ENCODE results near the gene GRXCR1.
A peak's percentile ranks its signal among the peaks of the same experiment; 100 is the strongest.

GRXCR1 gene

DNA sequence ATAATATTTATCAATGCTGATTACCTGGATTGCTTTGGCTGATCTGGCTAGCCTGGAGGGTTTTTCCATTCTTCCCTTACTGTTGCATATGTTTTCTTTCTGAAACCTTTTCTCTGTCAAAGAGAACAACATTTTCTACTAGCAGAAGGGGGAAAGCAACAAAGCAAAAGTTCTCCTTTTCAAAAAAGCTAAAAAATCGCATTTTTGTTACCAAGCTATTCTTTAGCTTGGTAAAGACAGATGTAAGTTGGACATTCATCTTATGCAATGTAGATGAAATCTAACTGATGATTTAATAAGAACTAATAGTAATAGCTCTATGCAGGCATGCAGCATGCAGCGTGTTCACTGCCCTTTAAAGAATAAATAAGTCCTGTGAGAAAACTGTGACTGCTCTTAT, at the start of gene GRXCR1:
Gene GRXCR1, plus strand, starts transcription at position 301 of the 400 bp plus-strand sequence. CDS start 554 bp downstream, outside the sequence.
- DNase-seq = no peak

GRCh38 chr4:42843694-42844093, 48.8 kb upstream of the GRXCR1 start:
- DNase-seq = no peak

DNA sequence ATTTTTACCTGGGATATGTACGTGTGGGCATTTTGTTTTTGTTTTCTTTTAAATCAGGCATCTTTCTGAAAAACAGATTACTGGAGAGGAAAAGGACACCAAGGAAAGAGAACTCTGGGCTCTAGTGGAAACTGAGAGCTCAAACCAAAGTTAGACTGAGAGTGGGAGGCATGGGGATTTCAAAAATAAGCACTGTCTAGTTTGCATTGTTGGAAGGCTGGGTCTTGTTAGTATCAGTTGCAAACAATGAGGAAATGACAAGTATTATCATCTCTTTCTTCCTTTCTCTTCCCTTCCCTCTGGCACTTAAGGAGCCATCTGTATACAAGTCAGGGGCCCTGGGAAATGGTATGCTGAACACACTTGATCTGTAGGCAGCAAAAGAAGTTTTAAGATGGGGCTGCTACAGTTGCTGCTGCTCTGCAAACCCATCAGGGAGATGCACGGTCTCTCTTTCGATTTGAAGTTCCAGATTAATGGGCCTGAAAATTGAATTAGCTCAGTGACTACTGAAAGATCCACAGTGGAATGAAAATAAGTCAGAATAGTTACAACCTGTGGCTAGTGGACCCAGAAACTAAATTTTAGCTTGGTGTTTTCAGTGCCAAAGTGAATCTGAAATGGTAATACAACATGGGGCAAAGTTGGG, 48.0 kb upstream of the GRXCR1 start:
- no peak for DNase-seq

- DNase-seq = no peak
Measured at GRCh38 chr4:42845586-42845985, 46.9 kb upstream of the GRXCR1 start.

DNA sequence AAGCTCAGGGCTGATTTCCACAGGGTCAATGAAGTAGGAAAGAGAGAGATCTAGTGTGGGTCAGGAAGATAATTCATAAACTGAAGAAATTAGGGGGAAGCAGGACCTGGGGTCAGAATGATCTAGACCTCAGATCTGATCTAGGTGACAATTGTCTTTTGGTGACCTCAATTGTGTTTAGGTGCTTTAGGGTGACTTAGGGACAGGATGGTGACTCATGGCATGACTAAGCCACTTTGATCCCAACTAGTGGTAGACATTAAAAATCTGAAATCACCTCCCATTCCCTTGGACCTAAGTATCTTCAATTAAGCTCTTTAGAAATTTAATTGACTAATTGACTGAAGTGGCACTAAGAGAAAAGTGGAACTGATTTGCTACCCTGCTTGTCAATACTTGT, 36.7 kb upstream of the GRXCR1 start:
- no peak for DNase-seq

DNA sequence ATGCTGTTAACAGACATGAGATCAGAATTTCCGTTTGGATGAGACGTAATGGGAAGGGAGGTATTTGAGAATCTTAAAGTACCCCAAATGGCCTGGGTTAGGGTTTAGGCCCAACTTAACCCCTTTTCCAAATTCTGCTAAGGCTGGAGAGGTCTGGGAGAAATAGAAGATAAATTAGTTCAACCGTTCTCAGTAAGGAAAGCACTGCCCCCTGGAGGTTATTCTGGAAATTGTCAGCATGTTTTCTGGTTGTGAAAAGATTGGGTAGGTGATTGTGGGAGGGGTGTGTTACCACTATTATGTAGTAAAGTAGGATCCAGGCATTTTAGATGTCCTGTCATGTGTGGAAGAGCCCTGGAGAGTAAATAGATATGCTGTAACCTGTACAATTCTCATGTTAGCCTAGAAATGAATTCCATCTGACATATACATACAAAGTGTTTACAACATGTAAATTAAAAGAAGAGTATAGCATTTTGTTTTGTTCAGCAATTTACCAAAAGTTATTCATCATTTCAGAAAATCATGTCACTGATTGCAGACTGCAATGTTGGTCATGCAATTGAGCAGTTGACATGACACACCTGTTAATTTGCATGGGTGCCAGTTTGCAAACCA, 26.8 kb upstream of the GRXCR1 start:
- DNase-seq = peak; percentile 43 to 66

DNA sequence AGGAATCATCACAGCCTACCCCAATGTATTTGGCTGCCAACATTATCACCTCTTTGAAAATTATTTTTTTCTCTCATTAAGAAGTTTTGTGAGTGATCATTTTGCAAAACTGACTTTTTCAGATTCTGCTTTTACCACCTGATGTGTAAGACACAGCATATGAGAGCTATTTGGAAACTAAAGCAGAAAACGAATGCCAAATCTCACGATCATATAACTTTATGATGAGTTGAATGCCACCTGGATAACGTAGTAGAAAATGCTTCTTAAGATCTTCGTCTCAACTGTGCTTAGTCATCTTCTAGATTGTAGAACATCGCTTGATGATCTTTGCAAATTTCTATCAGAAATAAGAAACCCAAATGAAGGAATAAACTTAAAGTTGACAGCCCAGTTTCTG, 21.3 kb upstream of the GRXCR1 start:
- DNase-seq = no peak

- DNase-seq = no peak
Measured at GRCh38 chr4:42871671-42872290, 20.7 kb upstream of the GRXCR1 start.

- DNase-seq = no peak
Measured at GRCh38 chr4:42878863-42879262, 13.7 kb upstream of the GRXCR1 start.

DNA sequence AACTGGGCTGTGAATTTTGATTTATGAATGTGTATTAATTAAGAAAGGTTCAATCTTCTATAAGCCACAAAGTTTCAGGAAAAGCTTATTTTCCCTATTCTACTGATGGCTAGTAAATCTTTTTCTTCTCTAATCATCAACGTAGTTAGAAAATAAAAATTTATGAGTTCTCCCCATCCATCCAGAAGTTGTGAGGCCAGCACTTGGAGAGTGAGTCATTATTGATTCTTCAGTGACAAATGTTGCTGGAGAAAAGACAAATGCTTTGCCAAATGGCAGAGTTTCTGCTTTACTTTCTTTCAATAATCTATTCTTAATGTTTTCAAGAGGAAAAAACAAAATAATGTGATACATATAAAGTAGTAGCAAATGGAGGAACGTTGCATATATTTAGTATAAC, 11.3 kb upstream of the GRXCR1 start:
- no peak for DNase-seq

- no peak for DNase-seq
Measured at GRCh38 chr4:42891644-42892043, 869 bp upstream of the GRXCR1 start.

GRCh38 chr4:42895452-42895851, 2.9 kb downstream of the GRXCR1 start:
- no peak for DNase-seq

DNA sequence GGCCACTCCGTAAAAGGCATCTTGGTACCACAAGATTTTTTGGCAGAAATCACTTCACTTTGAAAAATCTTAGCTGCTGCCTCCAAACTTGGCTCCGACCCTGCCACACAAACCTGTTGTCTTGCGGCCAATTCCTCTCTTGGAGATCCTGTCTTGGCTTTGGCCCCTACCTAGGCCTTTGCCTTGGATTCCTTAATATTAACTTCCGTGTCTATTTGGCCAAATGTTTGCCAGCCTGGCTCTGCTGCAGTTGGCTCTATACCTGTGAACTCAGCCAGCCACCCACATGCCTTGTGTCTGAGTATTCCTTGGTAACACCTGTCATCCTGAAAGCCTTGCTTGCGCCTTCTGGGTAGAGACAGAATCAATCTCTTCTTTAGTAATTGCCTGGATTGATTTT, 12.5 kb downstream of the GRXCR1 start:
- no peak for DNase-seq

- no peak for DNase-seq
Measured at GRCh38 chr4:42905591-42905990, 13.1 kb downstream of the GRXCR1 start.

- no peak for DNase-seq
Measured at GRCh38 chr4:42906341-42906740, 13.8 kb downstream of the GRXCR1 start.

DNA sequence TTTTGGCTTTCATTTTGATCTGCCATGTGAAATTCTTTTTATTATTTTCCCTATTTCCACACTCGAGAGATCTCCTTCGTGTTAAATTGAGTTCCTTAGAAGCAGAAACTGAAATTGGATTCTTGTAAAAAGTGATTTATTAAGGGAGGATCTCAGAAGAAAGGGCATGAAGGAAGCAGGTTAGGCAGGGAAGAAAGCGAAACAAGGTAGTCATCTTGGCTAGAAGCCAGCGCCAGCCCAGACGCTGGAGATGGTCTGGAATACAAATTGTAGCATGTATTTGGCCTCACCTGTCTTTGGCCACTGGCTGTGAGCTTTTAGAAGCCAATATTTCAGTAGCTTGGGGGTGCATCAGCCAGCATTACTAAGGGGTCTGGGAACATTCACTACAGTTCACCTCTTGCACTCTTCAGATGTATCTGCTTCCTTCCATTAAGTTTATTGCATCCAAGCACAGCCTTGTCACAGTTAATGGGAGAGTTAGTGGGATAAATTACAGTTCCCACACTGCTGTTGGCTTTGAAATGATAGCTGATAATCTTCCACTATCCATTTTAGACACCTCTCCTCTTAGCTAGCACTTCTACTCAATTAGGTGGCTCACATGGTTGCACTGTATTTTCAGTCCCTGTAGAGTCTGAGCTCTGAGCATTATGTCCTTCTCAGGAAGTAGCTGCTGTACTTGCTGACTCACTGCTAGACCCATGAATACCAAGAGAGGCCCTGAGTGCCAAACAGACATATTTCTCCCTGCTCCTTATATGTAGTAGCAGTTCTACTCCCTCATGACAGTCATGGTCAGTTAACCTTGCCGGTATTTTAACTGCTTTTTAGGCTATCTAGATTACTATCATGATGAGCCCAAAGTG, 14.6 kb downstream of the GRXCR1 start:
- DNase-seq = no peak

- no peak for DNase-seq
Measured at GRCh38 chr4:42910459-42910858, 17.9 kb downstream of the GRXCR1 start.

DNA sequence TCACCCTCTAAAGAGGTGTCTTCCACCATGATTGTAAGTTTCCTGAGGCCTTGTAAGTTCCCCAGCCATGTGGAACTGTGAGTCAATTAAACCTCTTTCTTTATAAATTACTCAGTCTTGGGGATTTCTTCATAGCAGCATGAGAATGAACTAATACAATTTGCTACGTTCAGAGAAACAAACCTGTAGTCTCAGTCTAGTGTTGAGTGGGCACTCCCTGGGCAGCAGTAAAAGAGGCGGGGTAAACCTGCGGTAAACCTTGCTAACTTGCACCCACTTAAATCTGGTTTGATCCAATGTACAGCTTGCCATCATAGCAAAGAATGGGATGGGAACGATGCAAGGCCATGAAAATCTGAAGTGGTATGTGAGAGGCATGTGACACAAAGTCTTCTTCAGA, 22.4 kb downstream of the GRXCR1 start:
- no peak for DNase-seq

DNA sequence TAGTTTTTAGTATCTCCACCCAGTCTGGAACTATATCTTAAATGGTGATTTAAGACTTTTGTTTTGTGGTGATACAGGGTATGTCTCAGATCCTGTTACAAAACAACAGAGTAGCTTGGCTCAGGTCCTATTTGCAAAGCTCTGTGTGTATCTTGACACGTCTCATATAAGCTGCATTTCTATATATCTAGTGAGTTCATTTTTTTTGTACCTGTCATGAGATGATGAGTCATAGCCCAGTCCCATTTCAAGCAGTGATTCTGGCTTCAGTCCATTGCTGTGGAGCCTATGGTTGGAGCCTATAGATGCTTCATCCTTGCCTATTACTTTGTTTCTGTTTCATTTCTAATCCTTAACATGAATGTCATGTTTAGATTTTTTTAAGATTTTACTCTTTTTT, 23.0 kb downstream of the GRXCR1 start:
- no peak for DNase-seq

- no peak for DNase-seq
Measured at GRCh38 chr4:42917296-42917695, 24.8 kb downstream of the GRXCR1 start.

DNA sequence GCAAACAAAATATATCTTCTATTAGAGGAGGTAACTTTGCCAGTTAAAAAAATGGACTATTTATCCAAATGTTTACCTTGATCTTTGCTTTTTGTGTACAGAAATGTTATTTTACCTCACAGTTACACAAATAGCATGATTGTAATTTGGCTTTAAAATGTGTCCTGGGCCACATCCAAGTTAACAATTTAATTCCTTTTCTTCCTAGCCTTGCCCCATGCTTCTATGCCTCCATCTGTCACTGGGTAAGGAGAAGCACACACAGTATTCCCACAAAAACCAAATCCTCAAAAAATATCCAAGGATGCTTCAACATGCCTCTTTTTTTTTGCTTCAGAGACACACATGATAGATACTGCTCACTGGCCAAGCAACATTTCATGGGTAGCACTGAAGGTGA, 30.9 kb downstream of the GRXCR1 start:
- no peak for DNase-seq

- no peak for DNase-seq
Measured at GRCh38 chr4:42925921-42926320, 33.4 kb downstream of the GRXCR1 start.

- no peak for DNase-seq
Measured at GRCh38 chr4:42927946-42928345, 35.4 kb downstream of the GRXCR1 start.

DNA sequence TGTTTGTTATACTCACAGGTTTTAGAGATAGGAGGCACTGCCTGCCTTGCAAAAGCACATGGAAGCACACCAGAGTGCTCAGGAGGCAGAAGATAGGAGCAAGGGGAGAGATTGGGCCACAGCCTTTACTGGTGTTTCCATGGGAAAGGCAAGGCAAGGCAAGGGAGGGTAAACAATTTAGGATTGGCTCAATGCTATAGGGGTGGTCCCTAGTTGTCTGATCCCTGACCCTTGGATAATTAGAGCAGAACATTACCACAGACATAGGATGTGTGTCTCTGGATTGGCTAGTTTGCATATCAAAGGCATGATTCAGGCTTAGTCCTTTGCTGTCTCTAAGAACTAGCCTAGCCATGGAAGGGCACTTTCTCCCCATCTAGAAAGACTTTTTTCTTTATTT, 36.1 kb downstream of the GRXCR1 start:
- no peak for DNase-seq
